Effector memory CD8-positive, alpha-beta T cell (primary cell): ENCODE measurements around the gene TXNL1.
"Not testable (repeated sequence)": the region's sequence is repeated elsewhere in the genome, so short reads cannot be mapped to it uniquely, and the experiment has no call there.

ENCODE experiments used
- ATAC-seq: fragments of 150-1000 bp; cut with Tn5 transposase; replicated peaks from 2 replicates; pipeline ENCODE4 v1.10.0; 2021; ENCODE audit warnings: mild to moderate bottlenecking, moderate library complexity
- DNase-seq, 3 experiments: peaks; one replicate each; pipeline ENCODE4 v3.0.0; 2021
- H3K27ac Mint-ChIP-seq, 2 donors: one replicate each; pipeline ENCODE4 v1.8.0; 2022; ENCODE audit warnings: mild to moderate bottlenecking in 2 of 2, mixed read lengths in 2 of 2, moderate library complexity in 2 of 2
- H3K27me3 Mint-ChIP-seq, 2 donors: one replicate each; pipeline ENCODE4 v1.8.0; 2022; ENCODE audit warnings: mixed read lengths in 2 of 2
- H3K36me3 Mint-ChIP-seq: one replicate; pipeline ENCODE4 v1.8.0; 2022; ENCODE audit warnings: mild to moderate bottlenecking, moderate library complexity, mixed read lengths; ENCODE audit not compliant: insufficient read depth
- H3K4me1 Mint-ChIP-seq, 2 donors: one replicate each; pipeline ENCODE4 v1.8.0; 2022; ENCODE audit warnings: low read depth in 2 of 2, mixed read lengths in 2 of 2
- H3K4me3 Mint-ChIP-seq, 2 donors: one replicate each; pipeline ENCODE4 v1.8.0; 2022; ENCODE audit warnings: mild to moderate bottlenecking in 2 of 2, mixed read lengths in 2 of 2, moderate library complexity in 2 of 2
- H3K9me3 Mint-ChIP-seq, 2 donors: one replicate each; pipeline ENCODE4 v1.8.0; 2022; ENCODE audit warnings: mixed read lengths in 2 of 2

TXNL1 gene

GRCh38 chr18:56575819-56576663, 62.4 kb downstream of the TXNL1 start:
- DNase-seq (no peak), ATAC-seq (no peak)
- Mint-ChIP-seq H3K27ac (no peak overlapping the region), H3K27me3 (peaks cover 34 to 43% of the 10 kb centered on the region in 2 donors), H3K4me1 (no peaks in the 10 kb centered on the region), H3K4me3 (no peak overlapping the region), H3K36me3 (no peaks in the 10 kb centered on the region), H3K9me3 (no peaks in the 10 kb centered on the region)

DNA sequence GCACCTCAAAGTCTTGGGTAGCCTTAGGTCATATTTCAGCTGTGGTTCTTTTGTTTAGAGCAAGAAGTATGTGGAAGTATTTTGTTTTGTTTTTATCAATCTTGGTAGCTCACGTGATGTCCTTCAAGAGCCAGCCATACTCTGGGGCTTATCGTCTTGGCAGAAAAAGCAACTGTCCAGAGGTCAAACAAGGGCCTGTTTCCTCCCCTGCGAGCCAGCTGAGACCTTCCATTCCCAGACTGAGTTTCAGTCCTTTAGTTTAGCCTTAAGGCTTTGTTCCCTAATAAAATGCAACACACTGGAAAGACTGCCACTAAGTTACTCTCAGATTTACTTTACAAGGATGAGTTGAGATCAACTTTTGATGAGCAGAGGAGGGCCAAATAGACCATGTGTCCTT, 63.5 kb downstream of the TXNL1 start:
- H3K36me3 Mint-ChIP-seq = no peaks in the 10 kb centered on the region
- H3K4me1 Mint-ChIP-seq = no peaks in the 10 kb centered on the region
- no peak overlapping the region for H3K27ac Mint-ChIP-seq
- no peaks in the 10 kb centered on the region for H3K9me3 Mint-ChIP-seq
- H3K27me3 Mint-ChIP-seq = peaks cover 34 to 43% of the 10 kb centered on the region in 2 donors
- no peak overlapping the region for H3K4me3 Mint-ChIP-seq
- no peak for DNase-seq
- ATAC-seq = no peak

DNA sequence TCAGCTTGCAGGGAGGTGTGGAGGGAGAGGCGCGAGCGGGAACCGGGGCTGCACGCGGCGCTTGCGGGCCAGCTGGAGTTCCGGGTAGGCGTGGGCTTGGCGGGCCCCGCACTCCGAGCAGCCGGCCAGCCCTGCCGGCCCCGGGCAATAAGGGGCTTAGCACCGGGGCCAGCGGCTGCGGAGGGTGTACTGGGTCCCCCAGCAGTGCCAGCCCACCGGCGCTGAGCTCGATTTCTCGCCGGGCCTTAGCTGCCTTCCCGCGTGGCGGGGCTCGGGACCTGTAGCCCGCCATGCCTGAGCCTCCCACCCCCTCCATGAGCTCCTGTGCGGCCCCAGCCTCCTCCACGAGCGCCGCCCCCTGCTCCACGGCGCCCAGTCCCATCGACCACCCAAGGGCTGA, 66.1 kb downstream of the TXNL1 start:
- not testable (repeated sequence) for H3K4me1 Mint-ChIP-seq, DNase-seq, H3K36me3 Mint-ChIP-seq, H3K27ac Mint-ChIP-seq, H3K9me3 Mint-ChIP-seq, ATAC-seq, H3K4me3 Mint-ChIP-seq
- H3K27me3 Mint-ChIP-seq = peaks cover 18 to 30% of the 10 kb centered on the region in 2 donors

DNA sequence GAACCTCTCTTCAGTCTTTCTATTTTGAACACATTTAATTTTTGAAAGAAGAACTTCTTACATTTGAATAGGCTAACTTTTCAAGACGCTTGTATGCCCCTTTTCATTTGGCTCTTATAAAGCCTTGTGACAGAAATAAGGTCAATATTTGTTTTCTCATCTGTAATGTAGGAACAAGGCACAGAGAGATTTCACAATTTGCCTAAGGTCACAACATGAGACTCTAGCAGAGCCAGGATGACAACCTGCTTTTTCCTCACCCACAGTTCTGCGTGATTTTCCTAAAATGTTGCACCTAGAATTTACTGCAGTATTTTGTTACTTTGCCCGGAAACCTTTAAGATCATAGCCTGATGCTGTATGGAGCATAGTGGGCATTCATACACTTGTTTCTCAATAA, 67.4 kb downstream of the TXNL1 start:
- no peak overlapping the region for H3K27ac Mint-ChIP-seq
- ATAC-seq = no peak
- no peak for DNase-seq
- H3K36me3 Mint-ChIP-seq = no peaks in the 10 kb centered on the region
- H3K4me3 Mint-ChIP-seq = no peak overlapping the region
- peaks cover 10 to 18% of the 10 kb centered on the region in 2 donors for H3K27me3 Mint-ChIP-seq
- H3K4me1 Mint-ChIP-seq = no peaks in the 10 kb centered on the region
- H3K9me3 Mint-ChIP-seq = no peaks in the 10 kb centered on the region

- ATAC-seq (no peak), DNase-seq (no peak)
- Mint-ChIP-seq H3K36me3 (no peaks in the 10 kb centered on the region), H3K9me3 (no peaks in the 10 kb centered on the region), H3K4me3 (no peak overlapping the region), H3K4me1 (no peaks in the 10 kb centered on the region), H3K27me3 (peaks cover 5 to 13% of the 10 kb centered on the region in 2 donors), H3K27ac (no peak overlapping the region)
Observed at GRCh38 chr18:56569416-56569815, 69.0 kb downstream of the TXNL1 start.

GRCh38 chr18:56568986-56569385, 69.4 kb downstream of the TXNL1 start:
- DNase-seq (no peak), ATAC-seq (no peak)
- Mint-ChIP-seq H3K27ac (no peak overlapping the region), H3K27me3 (peaks cover 5 to 13% of the 10 kb centered on the region in 2 donors), H3K4me1 (no peaks in the 10 kb centered on the region), H3K36me3 (no peaks in the 10 kb centered on the region), H3K9me3 (no peaks in the 10 kb centered on the region), H3K4me3 (no peak overlapping the region)

- Mint-ChIP-seq H3K4me1 (no peaks in the 10 kb centered on the region), H3K4me3 (no peak overlapping the region), H3K9me3 (no peaks in the 10 kb centered on the region), H3K27me3 (peaks cover 3 to 12% of the 10 kb centered on the region in 2 donors), H3K36me3 (no peaks in the 10 kb centered on the region), H3K27ac (no peak overlapping the region)
- DNase-seq = no peak
- ATAC-seq = no peak
Observed at GRCh38 chr18:56565551-56566345, 72.6 kb downstream of the TXNL1 start.

GRCh38 chr18:56565046-56565445, 73.3 kb downstream of the TXNL1 start:
- H3K36me3 Mint-ChIP-seq = no peaks in the 10 kb centered on the region
- no peaks in the 10 kb centered on the region for H3K4me1 Mint-ChIP-seq
- no peak for ATAC-seq
- DNase-seq = no peak
- H3K27ac Mint-ChIP-seq = no peak overlapping the region
- no peaks in the 10 kb centered on the region for H3K9me3 Mint-ChIP-seq
- no peak overlapping the region for H3K4me3 Mint-ChIP-seq
- peaks cover 7 to 14% of the 10 kb centered on the region in 2 donors for H3K27me3 Mint-ChIP-seq

DNA sequence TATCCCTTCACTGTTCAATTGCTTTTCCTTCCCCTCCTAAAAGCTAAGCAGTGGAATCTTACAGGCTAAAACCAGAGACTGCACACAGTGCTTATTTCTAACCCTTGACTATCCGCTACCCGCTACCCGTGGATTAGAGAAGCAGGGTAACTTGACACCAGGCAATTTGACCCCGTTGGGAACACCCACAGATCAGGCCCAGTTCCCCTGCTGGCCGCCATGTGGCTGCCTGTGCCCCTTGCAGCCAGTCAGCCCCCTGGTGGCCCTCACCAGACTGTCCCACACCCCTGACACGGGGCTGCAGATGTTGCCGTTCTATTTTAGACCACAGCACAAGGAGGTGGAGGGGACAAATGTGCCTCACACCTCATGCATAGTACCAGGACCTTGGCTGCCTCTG, 74.8 kb downstream of the TXNL1 start:
- ATAC-seq (no peak), DNase-seq (no peak)
- Mint-ChIP-seq H3K4me3 (no peak overlapping the region), H3K36me3 (no peaks in the 10 kb centered on the region), H3K9me3 (no peaks in the 10 kb centered on the region), H3K27me3 (peaks cover 19 to 29% of the 10 kb centered on the region in 2 donors), H3K4me1 (no peaks in the 10 kb centered on the region), H3K27ac (no peak overlapping the region)

- no peak for ATAC-seq
- Mint-ChIP-seq H3K9me3 (no peaks in the 10 kb centered on the region), H3K4me3 (no peak overlapping the region), H3K27ac (no peak overlapping the region), H3K36me3 (no peaks in the 10 kb centered on the region), H3K27me3 (peaks cover 25 to 38% of the 10 kb centered on the region in 2 donors), H3K4me1 (no peaks in the 10 kb centered on the region)
- no peak for DNase-seq
Observed at GRCh38 chr18:56562479-56562878, 75.9 kb downstream of the TXNL1 start.

DNA sequence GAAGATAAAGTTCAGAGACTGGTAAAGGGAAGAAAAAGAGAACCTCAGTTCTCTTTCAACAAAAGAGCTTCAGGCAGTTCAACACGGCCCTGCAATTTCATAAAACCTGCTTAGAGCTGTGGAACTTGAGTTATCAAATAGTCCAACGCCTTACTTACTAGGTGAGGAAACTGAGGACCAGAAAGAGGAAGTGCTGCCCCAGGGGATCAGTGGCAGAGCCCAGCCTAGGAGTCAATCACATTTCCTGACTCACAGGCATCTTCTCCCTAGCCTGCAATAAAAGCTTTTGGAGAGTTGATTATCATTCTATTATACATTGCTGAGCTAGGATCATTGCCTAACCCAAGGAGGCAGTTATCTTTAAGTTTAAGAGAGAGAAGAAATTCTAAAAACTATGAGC, 77.4 kb downstream of the TXNL1 start:
- ATAC-seq (no peak), DNase-seq (no peak)
- no peak overlapping the region for H3K4me3 Mint-ChIP-seq
- no peaks in the 10 kb centered on the region for H3K36me3 Mint-ChIP-seq
- H3K9me3 Mint-ChIP-seq = no peaks in the 10 kb centered on the region
- H3K4me1 Mint-ChIP-seq = no peaks in the 10 kb centered on the region
- H3K27ac Mint-ChIP-seq = no peak overlapping the region
- H3K27me3 Mint-ChIP-seq = peaks cover 30 to 45% of the 10 kb centered on the region in 2 donors

DNA sequence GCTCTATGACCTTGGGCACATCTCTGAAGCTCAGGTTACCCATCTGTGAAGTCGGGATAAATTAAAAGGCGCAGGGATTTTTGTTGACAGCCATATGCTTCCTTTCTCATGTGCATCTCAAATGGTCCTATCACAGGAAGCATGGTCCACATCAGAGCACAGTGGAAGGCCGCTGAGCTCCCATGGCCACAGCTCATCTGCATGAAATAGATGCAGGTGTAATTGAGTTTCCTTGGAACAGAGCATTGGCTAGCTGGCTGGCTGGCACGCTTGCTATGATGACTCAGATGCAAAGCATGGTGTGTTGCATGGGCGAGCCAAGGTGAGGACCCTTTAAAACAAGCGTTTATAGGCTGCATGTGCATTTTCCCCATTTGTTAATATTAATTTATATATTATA, 79.3 kb downstream of the TXNL1 start:
- Mint-ChIP-seq H3K4me3 (no peak overlapping the region), H3K9me3 (no peaks in the 10 kb centered on the region), H3K27ac (no peak overlapping the region), H3K4me1 (no peaks in the 10 kb centered on the region), H3K27me3 (peaks cover 42 to 60% of the 10 kb centered on the region in 2 donors), H3K36me3 (no peaks in the 10 kb centered on the region)
- DNase-seq (no peak), ATAC-seq (no peak)

- ATAC-seq = no peak
- peaks cover 49 to 50% of the 10 kb centered on the region in 2 donors for H3K27me3 Mint-ChIP-seq
- no peak overlapping the region for H3K4me3 Mint-ChIP-seq
- DNase-seq = no peak
- H3K27ac Mint-ChIP-seq = no peak overlapping the region
- no peaks in the 10 kb centered on the region for H3K4me1 Mint-ChIP-seq
- H3K9me3 Mint-ChIP-seq = no peaks in the 10 kb centered on the region
- H3K36me3 Mint-ChIP-seq = no peaks in the 10 kb centered on the region
Observed at GRCh38 chr18:56556907-56557306, 81.5 kb downstream of the TXNL1 start.

DNA sequence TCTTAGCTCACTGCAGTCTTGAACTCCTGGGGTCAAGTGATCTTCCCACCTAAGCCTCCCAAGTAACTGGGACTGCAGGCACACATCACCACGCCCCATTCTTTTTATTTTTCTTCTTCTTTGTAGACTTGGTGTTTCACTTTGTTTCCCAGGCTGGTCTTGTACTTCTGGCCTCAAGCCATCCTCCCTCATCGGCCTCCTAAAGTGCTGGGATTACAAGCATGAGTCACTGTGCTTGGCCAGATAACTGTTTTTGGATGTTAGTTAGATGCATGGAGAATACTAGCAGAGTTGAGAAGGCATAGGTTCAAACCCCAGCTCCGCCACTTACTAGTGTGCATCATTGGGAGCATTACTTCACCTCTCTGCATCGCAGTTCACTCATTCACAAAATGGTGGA, 88.3 kb downstream of the TXNL1 start:
- Mint-ChIP-seq H3K27ac (no peak overlapping the region), H3K36me3 (no peaks in the 10 kb centered on the region), H3K4me3 (no peak overlapping the region), H3K4me1 (no peaks in the 10 kb centered on the region), H3K27me3 (peaks cover 14 to 18% of the 10 kb centered on the region in 2 donors), H3K9me3 (no peaks in the 10 kb centered on the region)
- DNase-seq (no peak), ATAC-seq (no peak)
